WTC11 (cell line): ENCODE measurements around the gene MAGOHB.

Experiments
- NFYB ChIP-seq: sonication (generic); formaldehyde crosslinking; conservative IDR thresholded peaks from 2 replicates; pipeline ENCODE4 v1.8.0; 2022; ENCODE audit warnings: low read depth, missing genetic modification reagents
- NR2C2 ChIP-seq: sonication (generic); formaldehyde crosslinking; IDR thresholded peaks from 2 replicates; pipeline ENCODE4 v1.8.0; 2022; ENCODE audit warnings: mild to moderate bottlenecking, missing genetic modification reagents
- TF ChIP-seq, protein P1 (sequence below): fragments of 200-600 bp; IDR thresholded peaks from 2 replicates; pipeline ENCODE4 v1.8.0; 2022; ENCODE audit warnings: antibody characterized with exemption
- TF ChIP-seq, protein P2 (sequence below): sonication (generic); formaldehyde crosslinking; IDR thresholded peaks from 2 replicates; pipeline ENCODE4 v1.8.0; 2022; ENCODE audit warnings: mild to moderate bottlenecking, missing genetic modification reagents

DNA sequence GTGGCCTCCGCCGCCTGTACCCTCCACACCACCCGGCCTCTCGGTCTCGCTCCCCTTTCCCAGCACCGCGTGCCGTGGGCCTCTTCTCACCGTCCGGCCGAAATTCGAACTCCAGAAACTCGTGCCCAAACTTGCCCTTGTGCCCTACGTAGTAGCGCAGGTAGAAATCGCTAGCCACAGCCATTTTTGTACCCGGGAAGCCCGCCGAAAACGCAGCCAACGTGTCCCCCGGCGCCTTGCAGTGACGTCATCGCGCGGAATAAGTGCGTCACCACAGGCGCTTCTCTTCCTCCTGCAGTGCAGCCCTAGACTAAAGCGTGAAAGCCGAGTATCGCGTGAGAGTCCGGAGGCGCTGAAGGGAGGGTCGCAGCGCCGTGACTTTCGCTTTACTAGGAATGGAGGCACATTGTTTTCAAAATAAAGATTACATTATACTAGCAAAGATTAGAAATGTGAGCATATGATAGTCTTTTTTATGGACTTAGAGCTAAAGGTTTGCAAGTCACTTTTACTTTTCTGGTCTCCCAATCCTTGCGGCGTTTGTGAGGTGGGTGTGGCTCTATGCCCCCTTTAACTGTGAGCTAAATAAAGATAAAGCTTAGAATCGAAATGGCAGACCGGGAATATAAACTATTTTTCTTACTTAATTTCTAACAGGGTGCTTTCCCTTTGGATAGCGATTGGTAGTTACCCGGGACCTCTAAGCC is at the start of gene MAGOHB:
- no peak for TF ChIP-seq NFYB
- no peak for TF ChIP-seq NR2C2 (CRISPR knock-in tag)
- TF ChIP-seq, protein P1, sequence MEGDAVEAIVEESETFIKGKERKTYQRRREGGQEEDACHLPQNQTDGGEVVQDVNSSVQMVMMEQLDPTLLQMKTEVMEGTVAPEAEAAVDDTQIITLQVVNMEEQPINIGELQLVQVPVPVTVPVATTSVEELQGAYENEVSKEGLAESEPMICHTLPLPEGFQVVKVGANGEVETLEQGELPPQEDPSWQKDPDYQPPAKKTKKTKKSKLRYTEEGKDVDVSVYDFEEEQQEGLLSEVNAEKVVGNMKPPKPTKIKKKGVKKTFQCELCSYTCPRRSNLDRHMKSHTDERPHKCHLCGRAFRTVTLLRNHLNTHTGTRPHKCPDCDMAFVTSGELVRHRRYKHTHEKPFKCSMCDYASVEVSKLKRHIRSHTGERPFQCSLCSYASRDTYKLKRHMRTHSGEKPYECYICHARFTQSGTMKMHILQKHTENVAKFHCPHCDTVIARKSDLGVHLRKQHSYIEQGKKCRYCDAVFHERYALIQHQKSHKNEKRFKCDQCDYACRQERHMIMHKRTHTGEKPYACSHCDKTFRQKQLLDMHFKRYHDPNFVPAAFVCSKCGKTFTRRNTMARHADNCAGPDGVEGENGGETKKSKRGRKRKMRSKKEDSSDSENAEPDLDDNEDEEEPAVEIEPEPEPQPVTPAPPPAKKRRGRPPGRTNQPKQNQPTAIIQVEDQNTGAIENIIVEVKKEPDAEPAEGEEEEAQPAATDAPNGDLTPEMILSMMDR, result no peak
- TF ChIP-seq, protein P2, sequence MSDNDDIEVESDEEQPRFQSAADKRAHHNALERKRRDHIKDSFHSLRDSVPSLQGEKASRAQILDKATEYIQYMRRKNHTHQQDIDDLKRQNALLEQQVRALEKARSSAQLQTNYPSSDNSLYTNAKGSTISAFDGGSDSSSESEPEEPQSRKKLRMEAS (CRISPR knock-in tag), result peak; percentile 93
